ENCODE measurements around the gene LRIT2. TPM values are rescaled to one million over a fixed set of nuclear protein-coding genes. Genes with fewer than 3 reads are reported as not detected.
"Not testable (repeated sequence)": the region's sequence is repeated elsewhere in the genome, so short reads cannot be mapped to it uniquely, and the experiment has no call there.

LRIT2 gene
- total RNA-seq, 2 donors from 2014 or later = not detected

DNA sequence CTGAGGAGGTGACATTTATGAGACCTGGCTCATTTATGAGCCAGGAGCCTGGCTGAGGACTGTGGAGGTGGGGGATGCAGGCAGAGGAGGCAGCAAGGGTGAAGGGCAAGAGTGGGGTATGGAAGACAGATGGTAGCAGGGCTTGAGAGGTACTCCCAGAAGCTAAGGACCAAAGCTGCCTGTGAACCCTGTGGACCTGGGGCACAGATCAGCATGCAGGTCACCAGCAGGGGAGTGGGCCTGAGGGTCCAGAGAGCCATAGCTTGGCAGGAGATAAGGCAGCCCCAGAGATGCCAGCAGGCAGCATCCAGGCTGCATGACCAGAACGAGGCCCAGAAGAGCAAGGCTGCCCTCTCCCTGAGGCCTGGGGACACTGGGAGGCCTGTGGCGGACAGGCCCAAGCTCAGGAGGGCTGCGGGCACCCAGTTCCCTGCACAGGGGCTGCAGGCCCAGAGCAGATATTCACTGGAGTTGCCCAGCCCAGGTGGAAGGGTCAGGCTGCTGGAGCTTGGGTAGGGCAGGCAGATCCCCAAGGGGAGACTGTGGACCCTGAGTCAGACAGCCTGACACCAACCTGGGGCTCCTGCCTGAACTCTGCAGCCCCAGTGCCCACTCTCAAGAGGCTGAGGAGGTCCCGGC is 48.4 kb downstream of the LRIT2 start:
- peak; percentile 17 for DNase-seq
- no peak overlapping the region for H3K4me3 ChIP-seq
- intact Hi-C loops (cut with DNase I) = no loop called here
- H3K9ac ChIP-seq (ENCODE audit: low read depth in 2 of 2, low read length in 2 of 2) = peak overlapping the region in 1 of 2 donors; percentile 2
- no peaks in the 10 kb centered on the region for H3K27me3 ChIP-seq
- no peak overlapping the region for H3K27ac ChIP-seq
- H3K4me1 ChIP-seq = peaks cover 3% of the 10 kb centered on the region
- no peaks in the 10 kb centered on the region for H3K36me3 ChIP-seq
- no peaks in the 10 kb centered on the region for H3K9me3 ChIP-seq
- TF ChIP-seq, protein P1, sequence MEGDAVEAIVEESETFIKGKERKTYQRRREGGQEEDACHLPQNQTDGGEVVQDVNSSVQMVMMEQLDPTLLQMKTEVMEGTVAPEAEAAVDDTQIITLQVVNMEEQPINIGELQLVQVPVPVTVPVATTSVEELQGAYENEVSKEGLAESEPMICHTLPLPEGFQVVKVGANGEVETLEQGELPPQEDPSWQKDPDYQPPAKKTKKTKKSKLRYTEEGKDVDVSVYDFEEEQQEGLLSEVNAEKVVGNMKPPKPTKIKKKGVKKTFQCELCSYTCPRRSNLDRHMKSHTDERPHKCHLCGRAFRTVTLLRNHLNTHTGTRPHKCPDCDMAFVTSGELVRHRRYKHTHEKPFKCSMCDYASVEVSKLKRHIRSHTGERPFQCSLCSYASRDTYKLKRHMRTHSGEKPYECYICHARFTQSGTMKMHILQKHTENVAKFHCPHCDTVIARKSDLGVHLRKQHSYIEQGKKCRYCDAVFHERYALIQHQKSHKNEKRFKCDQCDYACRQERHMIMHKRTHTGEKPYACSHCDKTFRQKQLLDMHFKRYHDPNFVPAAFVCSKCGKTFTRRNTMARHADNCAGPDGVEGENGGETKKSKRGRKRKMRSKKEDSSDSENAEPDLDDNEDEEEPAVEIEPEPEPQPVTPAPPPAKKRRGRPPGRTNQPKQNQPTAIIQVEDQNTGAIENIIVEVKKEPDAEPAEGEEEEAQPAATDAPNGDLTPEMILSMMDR (IDR thresholded peaks at IDR 0.05) = no peak

DNA sequence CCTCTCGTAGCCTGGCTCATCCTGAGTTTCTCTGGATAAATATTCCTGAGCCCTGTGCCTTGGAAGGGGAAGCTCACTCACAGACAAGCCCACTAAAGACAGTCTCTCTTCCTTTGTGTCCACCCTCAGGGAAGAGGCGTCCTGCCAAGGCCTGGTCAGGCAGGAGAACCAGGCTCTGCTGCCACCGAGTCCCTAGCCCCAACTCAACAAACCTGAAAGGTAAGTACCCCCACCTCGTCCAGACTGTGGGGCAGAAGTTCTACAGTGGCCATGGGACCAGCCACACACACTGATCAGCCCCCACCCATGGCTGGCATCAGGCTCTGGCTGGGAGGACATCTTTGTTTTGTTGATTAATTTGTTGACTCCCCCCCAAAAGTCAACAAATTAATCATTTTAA is 49.0 kb downstream of the LRIT2 start:
- TF ChIP-seq, protein P1 (IDR thresholded peaks at IDR 0.05) = no peak
- Histone ChIP-seq H3K4me3 (no peak overlapping the region), H3K9me3 (no peaks in the 10 kb centered on the region), H3K4me1 (peaks cover 3% of the 10 kb centered on the region), H3K36me3 (no peaks in the 10 kb centered on the region), H3K27ac (no peak overlapping the region), H3K27me3 (no peaks in the 10 kb centered on the region), H3K9ac (ENCODE audit: low read depth in 2 of 2, low read length in 2 of 2) (no peak overlapping the region)
- intact Hi-C loops (cut with DNase I) = no loop called here
- DNase-seq = peak; percentile 21

- peak overlapping the region; percentile 16 to 84 for H3K9ac ChIP-seq (ENCODE audit: low read depth in 2 of 2, low read length in 2 of 2)
- peak; percentile 15 for DNase-seq
- peak overlapping the region; percentile 53 for H3K4me3 ChIP-seq
- no peaks in the 10 kb centered on the region for H3K27me3 ChIP-seq
- H3K4me1 ChIP-seq = peaks cover 3% of the 10 kb centered on the region
- peak overlapping the region; percentile 83 for H3K27ac ChIP-seq
- TF ChIP-seq, protein P1 (IDR thresholded peaks at IDR 0.05) = no peak
- H3K36me3 ChIP-seq = no peaks in the 10 kb centered on the region
- no peaks in the 10 kb centered on the region for H3K9me3 ChIP-seq
- intact Hi-C loops (cut with DNase I) = no loop called here
These were observed 49.9 kb downstream of the LRIT2 start for GRCh38 chr10:84175436-84175835.

- H3K4me3 ChIP-seq = peak within 1 kb of the TSS; percentile 53
- H3K4me1 ChIP-seq = peaks cover 3% of the 10 kb centered on the region
- peak; percentile 86 for DNase-seq
- H3K9me3 ChIP-seq = no peaks in the 10 kb centered on the region
- TF ChIP-seq, protein P1 (IDR thresholded peaks at IDR 0.05) = no peak
- intact Hi-C loops (cut with DNase I) = no loop called here
- H3K27me3 ChIP-seq = no peaks in the 10 kb centered on the region
- H3K36me3 ChIP-seq = no peaks in the 10 kb centered on the region
- peak within 1 kb of the TSS; percentile 83 for H3K27ac ChIP-seq
- peak within 1 kb of the TSS; percentile 13 to 96 for H3K9ac ChIP-seq (ENCODE audit: low read depth in 2 of 2, low read length in 2 of 2)
These were observed 51.8 kb downstream of the LRIT2 start, which contains the start of gene GPR15LG for GRCh38 chr10:84173501-84173929. GPR15LG (plus strand) TSS chr10:84173801; CDS start chr10:84173852, 51 bp downstream.

- Histone ChIP-seq H3K9me3 (no peaks in the 10 kb centered on the region), H3K27ac (peak overlapping the region; percentile 83), H3K36me3 (no peaks in the 10 kb centered on the region), H3K4me1 (peaks cover 3% of the 10 kb centered on the region), H3K9ac (ENCODE audit: low read depth in 2 of 2, low read length in 2 of 2) (peak overlapping the region; percentile 13 to 96), H3K4me3 (no peak overlapping the region), H3K27me3 (no peaks in the 10 kb centered on the region)
- TF ChIP-seq, protein P1 (IDR thresholded peaks at IDR 0.05) = no peak
- peak; percentile 70 for DNase-seq
- intact Hi-C loops (cut with DNase I) = no loop called here
These were observed 52.6 kb downstream of the LRIT2 start for GRCh38 chr10:84172467-84173356.

- H3K9me3 ChIP-seq; H3K27me3 ChIP-seq; H3K4me1 ChIP-seq; intact Hi-C loops (cut with DNase I); H3K4me3 ChIP-seq; H3K36me3 ChIP-seq: not testable (repeated sequence)
- H3K9ac ChIP-seq (ENCODE audit: low read depth in 2 of 2, low read length in 2 of 2) = peak overlapping the region; percentile 50 to 96
- DNase-seq = peak; percentile 57
- H3K27ac ChIP-seq = peak overlapping the region; percentile 83
These were observed 53.5 kb downstream of the LRIT2 start for GRCh38 chr10:84171700-84172466.

GRCh38 chr10:84171237-84171636 is 54.1 kb downstream of the LRIT2 start:
- Histone ChIP-seq H3K27ac (peak overlapping the region; percentile 83), H3K9ac (ENCODE audit: low read depth in 2 of 2, low read length in 2 of 2) (peak overlapping the region in 1 of 2 donors; percentile 50)
- intact Hi-C loops (cut with DNase I); H3K4me1 ChIP-seq; DNase-seq; H3K27me3 ChIP-seq; H3K9me3 ChIP-seq; H3K4me3 ChIP-seq; H3K36me3 ChIP-seq: not testable (repeated sequence)

Measured in colonic mucosa (tissue), 4 donors.